K562 (cell line): Measurements from ENCODE around the gene BCKDHB. TPM values are rescaled to one million over a fixed set of nuclear protein-coding genes. Genes with fewer than 3 reads are reported as not detected.

ENCODE experiments used
- ATAC-seq: fragments of 200-7000 bp; cut with Tn5 transposase; 3 replicates; pipeline ENCODE4 v1.9.1; 2020; ENCODE audit warnings: moderate library complexity
- BruUV-seq: library from RNA; stranded (reverse); fragments of 400-500 nt; replicated peaks from 2 replicates; lab custom pipeline; 2021; lab: Mats Ljungman, UMichigan
- CTCF ChIA-PET: fragments of 300-600 bp; formaldehyde crosslinking; extraction: SDS; loops from one replicate; lab custom pipeline; 2021; ENCODE audit warnings: low intra/inter-chr PET ratio; lab: Yijun Ruan, JAX
- POLR2A ChIA-PET: fragments of 300-600, 350-650 bp; sonication (Branson Sonifier 250); formaldehyde crosslinking; extraction: SDS; loops from one replicate; lab custom pipeline; 2021; ENCODE audit warnings: antibody characterized with exemption, inconsistent platforms; lab: Yijun Ruan, JAX
- DNase-seq, 4 experiments: peaks; one replicate each; pipeline versions ENCODE4 v3.0.0 to v3.0.0-alpha.2; 2011 to 2018; ENCODE audit warnings: low spot score in 3 of 4, mixed read lengths in 3 of 4; ENCODE audit errors: extremely low read depth in 1 of 4
- FAIRE-seq: peaks from 2 replicates; lab custom pipeline; 2011; peaks lifted over from hg19 to GRCh38; lab: Jason Lieb, UNC
- H2AFZ ChIP-seq: 2 replicates; pipeline ENCODE4 v1.6.0; 2011; ENCODE audit warnings: low read depth, low read length, control low read depth, inconsistent platforms
- H3K27ac ChIP-seq: fragments of 200-600 bp; 3 replicates; pipeline ENCODE4 v1.8.0; 2011; ENCODE audit warnings: low read depth, mild to moderate bottlenecking, control low read depth, inconsistent platforms, low read length, moderate library complexity, mixed read lengths; ENCODE audit errors: extremely low read depth
- H3K27me3 ChIP-seq, 2 experiments: fragments of 300-600 bp in 1 of 2; 2 replicates in 1 of 2; 3 replicates in 1 of 2; pipeline versions ENCODE4 v1.6.0 to v1.8.0; 2011; ENCODE audit warnings: inconsistent platforms in 2 of 2, low read length in 2 of 2, mild to moderate bottlenecking in 1 of 2, mixed read lengths in 1 of 2, moderate library complexity in 1 of 2; ENCODE audit not compliant: control insufficient read depth in 2 of 2, insufficient read depth in 2 of 2
- H3K36me3 ChIP-seq: fragments of 300-600 bp; 3 replicates; pipeline ENCODE4 v1.8.0; 2011; ENCODE audit warnings: mild to moderate bottlenecking, low read length, inconsistent platforms; ENCODE audit not compliant: control insufficient read depth, insufficient read depth
- H3K4me1 ChIP-seq, 2 experiments: fragments of 200-600 bp in 1 of 2; replicated peaks in 1 of 2; 2 replicates in 1 of 2; 3 replicates in 1 of 2; pipeline versions ENCODE4 v1.5.1 to v1.8.0; 2011; ENCODE audit warnings: inconsistent platforms in 2 of 2, low read length in 2 of 2, mild to moderate bottlenecking in 1 of 2, mixed read lengths in 1 of 2, moderate library complexity in 1 of 2; ENCODE audit not compliant: control insufficient read depth in 2 of 2, insufficient read depth in 2 of 2
- H3K4me2 ChIP-seq: 2 replicates; pipeline ENCODE4 v1.6.1; 2011; ENCODE audit warnings: low read length, control low read depth, inconsistent platforms, mixed read lengths; ENCODE audit not compliant: insufficient read depth
- H3K4me3 ChIP-seq: fragments of 200-600 bp; sonication (generic), shearing (Covaris generic); 2 replicates; pipeline ENCODE4 v1.5.1; 2016; ENCODE audit warnings: control low read depth, inconsistent platforms
- H3K79me2 ChIP-seq: fragments of 200-600 bp; 3 replicates; pipeline ENCODE4 v1.8.0; 2011; ENCODE audit warnings: low read length, inconsistent platforms; ENCODE audit not compliant: control insufficient read depth, insufficient read depth
- H3K9ac ChIP-seq, 2 experiments: 2 replicates each; pipeline versions ENCODE4 v1.6.0 to v1.6.1; 2011; ENCODE audit warnings: low read depth in 2 of 2, low read length in 2 of 2, control low read depth in 1 of 2, inconsistent platforms in 1 of 2, mild to moderate bottlenecking in 1 of 2, mixed read lengths in 1 of 2; ENCODE audit not compliant: insufficient read depth in 1 of 2
- H3K9me1 ChIP-seq: one replicate; pipeline ENCODE4 v1.6.0; 2011; ENCODE audit warnings: inconsistent platforms, mild to moderate bottlenecking, low read length, moderate library complexity; ENCODE audit not compliant: control insufficient read depth, insufficient read depth
- H3K9me3 ChIP-seq: replicated peaks from 2 replicates; pipeline ENCODE4 v1.5.1; 2011; ENCODE audit warnings: low read depth, low read length, inconsistent platforms; ENCODE audit not compliant: control insufficient read depth, insufficient read depth
- H4K20me1 ChIP-seq: replicated peaks from 2 replicates; pipeline ENCODE4 v1.6.1; 2011; ENCODE audit warnings: low read length, inconsistent platforms, mixed read lengths; ENCODE audit not compliant: control insufficient read depth, insufficient read depth
- BMI1 ChIP-seq: fragments of 150-350 bp; IDR thresholded peaks from 2 replicates; pipeline ENCODE4 v1.6.1; 2014; ENCODE audit warnings: low read length
- ZNF766 ChIP-seq: fragments of 200-800 bp; sonication (Bioruptor generic); conservative IDR thresholded peaks from 2 replicates; pipeline ENCODE4 v1.6.1; 2016; ENCODE audit warnings: missing genetic modification characterization, missing compliant biosample characterization
- WGBS: fragments of 100-300 bp; shearing (Covaris generic); methylation state at CpG from one replicate; pipeline ENCODE4 v1.1.6; 2016; ENCODE audit warnings: low coverage, mixed read lengths; ENCODE audit not compliant: insufficient coverage; ENCODE audit errors: missing lambda C conversion rate; 5-methylcytosine and 5-hydroxymethylcytosine counted together
- in situ Hi-C: fragments of 300-500 bp; cut with MboI; formaldehyde crosslinking; loops from 4 replicates; pipeline ENCODE4 v1.15.0; 2018; ENCODE audit warnings: inconsistent platforms, mixed read lengths
- intact Hi-C: fragments of 100-400 bp; cut with micrococcal nuclease; formaldehyde crosslinking; loops from 2 replicates; pipeline ENCODE4 v1.14.2; 2022
- polyA plus RNA-seq, 8 experiments: library from polyadenylated mRNA; depleted of rRNA in 4 of 8; stranded (reverse) in 5 of 8; unstranded in 3 of 8; fragments of >200 nt; fragmentation: Nextera tagmentation in 2 of 8; fragmentation: Illumina TruSeq in 1 of 8; extraction: Ambion mirVana in 2 of 8; extraction: Trizol in 1 of 8; gene quantifications; 2 replicates each; pipeline versions ENCODE4 v1.2.1 to v1.2.3, GENCODE V29; 2011 to 2014; ENCODE audit warnings: inconsistent platforms in 1 of 8, missing spikeins in 1 of 8
- total RNA-seq, 7 experiments: library from RNA; depleted of rRNA in 6 of 7; stranded (reverse); fragments of >200 nt in 6 of 7; fragmentation: Illumina TruSeq in 2 of 7; extraction: Trizol in 2 of 7; gene quantifications; 2 replicates each; pipeline versions ENCODE4 v1.2.1 to v1.2.3, GENCODE V29; 2011 to 2021; ENCODE audit warnings: low replicate concordance in 1 of 7
- TF ChIP-seq, protein P1 (sequence below): fragments of 450-650 bp; formaldehyde crosslinking; IDR thresholded peaks from 2 replicates; pipeline ENCODE4 v1.4.0; 2020; ENCODE audit warnings: mild to moderate bottlenecking, moderate library complexity

The BCKDHB gene
- total and polyA plus RNA-seq, 9 of the 15 experiments (the other 6 are each of a cell fraction or from before 2014, with no cell fraction given), result 4.1 to 23.7 (median 7.5) TPM

DNA sequence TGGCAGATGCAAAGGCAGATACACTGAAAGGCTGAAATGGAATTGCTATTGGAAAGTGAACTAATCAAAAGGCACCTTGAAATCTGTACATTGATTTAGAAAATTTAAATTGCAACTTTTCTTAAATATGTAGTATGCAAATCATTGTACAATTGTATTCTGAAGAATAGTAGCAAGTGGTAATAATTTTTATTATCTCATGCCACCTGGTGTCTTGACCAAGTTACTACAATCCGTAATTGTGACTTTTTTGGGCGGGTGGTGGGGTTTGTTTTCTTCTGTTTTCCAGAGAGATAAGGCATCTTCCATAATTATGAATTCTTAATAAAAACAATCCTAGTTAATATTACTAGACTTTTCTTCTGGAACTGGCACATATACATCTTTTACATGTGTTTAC, 12.5 kb upstream of the BCKDHB start (continued):
- TF ChIP-seq, protein P1, sequence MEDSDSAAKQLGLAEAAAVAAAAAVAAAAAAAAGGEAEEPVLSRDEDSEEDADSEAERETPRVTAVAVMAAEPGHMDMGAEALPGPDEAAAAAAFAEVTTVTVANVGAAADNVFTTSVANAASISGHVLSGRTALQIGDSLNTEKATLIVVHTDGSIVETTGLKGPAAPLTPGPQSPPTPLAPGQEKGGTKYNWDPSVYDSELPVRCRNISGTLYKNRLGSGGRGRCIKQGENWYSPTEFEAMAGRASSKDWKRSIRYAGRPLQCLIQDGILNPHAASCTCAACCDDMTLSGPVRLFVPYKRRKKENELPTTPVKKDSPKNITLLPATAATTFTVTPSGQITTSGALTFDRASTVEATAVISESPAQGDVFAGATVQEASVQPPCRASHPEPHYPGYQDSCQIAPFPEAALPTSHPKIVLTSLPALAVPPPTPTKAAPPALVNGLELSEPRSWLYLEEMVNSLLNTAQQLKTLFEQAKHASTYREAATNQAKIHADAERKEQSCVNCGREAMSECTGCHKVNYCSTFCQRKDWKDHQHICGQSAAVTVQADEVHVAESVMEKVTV (CRISPR knock-in tag), result peak; percentile 47; the same call in 1 of the 2 replicates

DNA sequence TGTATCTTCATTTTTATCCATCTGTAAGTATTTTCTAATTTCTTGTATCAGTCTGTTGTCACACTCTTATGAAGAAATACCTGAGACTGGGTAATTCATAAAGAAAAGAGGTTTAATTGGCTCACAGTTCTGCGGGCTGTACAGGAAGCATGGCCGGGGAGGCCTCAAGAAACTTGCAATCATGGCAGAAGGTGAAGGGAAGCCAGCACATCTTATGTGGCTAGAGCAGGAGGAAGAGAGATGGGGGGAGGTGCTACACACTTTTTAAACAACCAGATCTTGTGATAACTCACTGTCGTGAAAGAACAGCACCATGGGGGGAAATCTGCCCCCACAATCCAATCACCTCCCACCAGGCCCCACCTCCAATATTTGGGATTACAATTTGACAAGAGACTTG, 10.9 kb upstream of the BCKDHB start:
- Histone ChIP-seq H3K4me3 (no peak overlapping the region), H3K79me2 (no peaks in the 10 kb centered on the region), H2AFZ (no peak overlapping the region), H3K4me1 (no peaks in the 10 kb centered on the region), H3K9ac (no peak overlapping the region), H3K9me3 (no peaks in the 10 kb centered on the region), H3K36me3 (no peaks in the 10 kb centered on the region), H3K27me3 (no peaks in the 10 kb centered on the region; a peak in 1 of 5 replicates), H3K4me2 (no peak overlapping the region), H3K27ac (no peak overlapping the region), H4K20me1 (no peaks in the 10 kb centered on the region), H3K9me1 (no peaks in the 10 kb centered on the region)
- FAIRE-seq, result no peak
- in situ Hi-C loops (loop anchor here (10.0 kb wide), 1 partner anchor 151 kb away; the partner anchor contains the start of gene ELOVL4), intact Hi-C loops (loop anchor here (10.0 kb wide), 1 partner anchor 231 kb away; no protein-coding TSS in a partner anchor)
- CTCF ChIA-PET, result no interaction called here
- no peak for DNase-seq
- POLR2A ChIA-PET, result no interaction called here
- no peak for ATAC-seq
- WGBS, result 2% methylated on average over 3 of the region's 3 CpGs
- BruUV-seq, result no TSS peak
- TF ChIP-seq ZNF766 (CRISPR knock-in tag) (0 out of 2 replicates have a peak, but pooled peaks have one; percentile 35), BMI1 (no peak)
